Ascending aorta (tissue), 2 donors: ENCODE measurements around the gene CYS1. TPM values are rescaled to one million over a fixed set of nuclear protein-coding genes. Genes with fewer than 3 reads are reported as not detected.

Experiments used
- DNase-seq, 2 donors: peaks; one replicate each; pipeline ENCODE4 v3.0.0-alpha.2; 2019; ENCODE audit warnings: low spot score in 2 of 2
- H3K27ac ChIP-seq, 2 donors: fragments of 200-600 bp; sonication (generic); one replicate each; pipeline ENCODE4 v1.5.1; 2016 to 2017; ENCODE audit warnings: mild to moderate bottlenecking in 1 of 2
- H3K27me3 ChIP-seq: fragments of 200-600 bp; sonication (generic); one replicate; pipeline ENCODE4 v1.5.1; 2017
- H3K36me3 ChIP-seq, 2 donors: fragments of 200-600 bp; sonication (generic); one replicate each; pipeline ENCODE4 v1.5.1; 2016
- H3K4me1 ChIP-seq, 2 donors: fragments of 200-600 bp; sonication (generic); one replicate each; pipeline ENCODE4 v1.5.1; 2016 to 2017; ENCODE audit warnings: mild to moderate bottlenecking in 1 of 2
- H3K4me3 ChIP-seq, 2 donors: fragments of 200-600 bp; sonication (generic); one replicate each; pipeline ENCODE4 v1.5.1; 2016 to 2017; ENCODE audit warnings: mild to moderate bottlenecking in 1 of 2
- H3K9me3 ChIP-seq, 2 donors: fragments of 200-600 bp; sonication (generic); one replicate each; pipeline ENCODE4 v1.5.1; 2016
- intact Hi-C: fragments of 100-400 bp; cut with DNase I; formaldehyde crosslinking; loops from one replicate; pipeline ENCODE4 v1.15.1; 2023
- total RNA-seq: library from RNA; depleted of rRNA; stranded (reverse); fragments of >200 nt; gene quantifications from one replicate; pipeline ENCODE4 v1.1.0, GENCODE V29; 2016
- TF ChIP-seq, protein P1 (sequence below), 3 experiments: fragments of 200-600 bp in 2 of 3; fragments of 450-650 bp in 1 of 3; sonication (generic) in 2 of 3; IDR thresholded peaks; one replicate each; pipeline ENCODE4 v1.5.1; 2016 to 2019; ENCODE audit warnings: antibody characterized with exemption in 3 of 3, mild to moderate bottlenecking in 1 of 3, moderate library complexity in 1 of 3

The CYS1 gene
- total RNA-seq, 1 donor from 2014 or later = 13.8 TPM

DNA sequence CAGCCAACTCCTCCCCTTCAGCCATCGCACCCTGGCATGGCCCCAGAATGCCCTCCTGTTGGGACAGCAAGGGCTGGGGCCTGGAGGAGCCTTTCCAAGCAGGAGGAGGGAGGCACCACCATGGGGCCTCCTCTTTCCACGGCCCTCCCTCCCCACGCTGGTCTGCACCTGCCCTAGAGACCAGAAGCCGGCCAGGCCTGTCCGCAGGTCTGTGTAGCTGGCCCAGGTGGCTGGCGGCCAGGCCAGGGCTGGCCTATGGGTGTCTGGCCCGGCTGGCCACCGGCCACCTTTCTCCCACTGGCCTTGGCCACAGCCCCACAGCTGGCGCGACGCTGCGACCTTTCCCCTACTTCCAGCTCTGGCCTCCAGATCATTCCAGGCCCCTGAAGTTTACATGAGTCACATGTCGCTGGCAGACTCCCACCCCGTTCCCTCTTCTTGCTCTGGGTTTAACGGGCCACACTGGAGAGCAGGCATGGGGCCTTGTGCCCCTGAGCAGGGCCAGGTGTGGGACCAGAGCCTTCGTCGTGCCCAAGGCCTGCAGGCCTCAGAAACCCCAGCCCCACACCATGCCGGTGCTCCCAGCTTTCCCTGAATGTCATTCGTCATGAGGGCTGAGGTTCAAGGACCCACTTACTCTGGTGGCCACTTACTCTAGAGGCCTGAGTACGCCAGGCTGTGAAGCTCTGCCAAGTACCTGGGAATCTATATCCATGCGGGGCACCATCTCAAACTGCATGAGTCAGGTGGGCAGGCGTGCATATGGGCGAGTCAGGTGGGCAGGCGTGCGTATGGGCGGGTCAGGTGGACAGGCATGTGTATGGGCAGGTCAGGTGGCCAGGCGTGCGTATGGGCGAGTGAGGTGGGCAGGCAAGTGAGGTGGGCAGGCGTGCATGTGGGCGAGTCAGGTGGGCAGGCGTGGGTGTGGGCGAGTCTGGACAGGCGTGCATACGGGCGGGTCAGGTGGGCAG, 70.1 kb downstream of the CYS1 start:
- intact Hi-C loops = loop anchor here (1.0 kb wide), 1 partner anchor 25 kb away; no protein-coding TSS in a partner anchor
- TF ChIP-seq, protein P1, sequence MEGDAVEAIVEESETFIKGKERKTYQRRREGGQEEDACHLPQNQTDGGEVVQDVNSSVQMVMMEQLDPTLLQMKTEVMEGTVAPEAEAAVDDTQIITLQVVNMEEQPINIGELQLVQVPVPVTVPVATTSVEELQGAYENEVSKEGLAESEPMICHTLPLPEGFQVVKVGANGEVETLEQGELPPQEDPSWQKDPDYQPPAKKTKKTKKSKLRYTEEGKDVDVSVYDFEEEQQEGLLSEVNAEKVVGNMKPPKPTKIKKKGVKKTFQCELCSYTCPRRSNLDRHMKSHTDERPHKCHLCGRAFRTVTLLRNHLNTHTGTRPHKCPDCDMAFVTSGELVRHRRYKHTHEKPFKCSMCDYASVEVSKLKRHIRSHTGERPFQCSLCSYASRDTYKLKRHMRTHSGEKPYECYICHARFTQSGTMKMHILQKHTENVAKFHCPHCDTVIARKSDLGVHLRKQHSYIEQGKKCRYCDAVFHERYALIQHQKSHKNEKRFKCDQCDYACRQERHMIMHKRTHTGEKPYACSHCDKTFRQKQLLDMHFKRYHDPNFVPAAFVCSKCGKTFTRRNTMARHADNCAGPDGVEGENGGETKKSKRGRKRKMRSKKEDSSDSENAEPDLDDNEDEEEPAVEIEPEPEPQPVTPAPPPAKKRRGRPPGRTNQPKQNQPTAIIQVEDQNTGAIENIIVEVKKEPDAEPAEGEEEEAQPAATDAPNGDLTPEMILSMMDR (IDR thresholded peaks at IDR 0.05) = no peak
- Histone ChIP-seq H3K9me3 (no peaks in the 10 kb centered on the region), H3K36me3 (no peaks in the 10 kb centered on the region), H3K27ac (peak overlapping the region; percentile 55 to 76), H3K4me1 (peaks cover 13 to 44% of the 10 kb centered on the region in 2 donors), H3K27me3 (no peaks in the 10 kb centered on the region), H3K4me3 (no peak overlapping the region)
- DNase-seq = peak; percentile 26 to 93

DNA sequence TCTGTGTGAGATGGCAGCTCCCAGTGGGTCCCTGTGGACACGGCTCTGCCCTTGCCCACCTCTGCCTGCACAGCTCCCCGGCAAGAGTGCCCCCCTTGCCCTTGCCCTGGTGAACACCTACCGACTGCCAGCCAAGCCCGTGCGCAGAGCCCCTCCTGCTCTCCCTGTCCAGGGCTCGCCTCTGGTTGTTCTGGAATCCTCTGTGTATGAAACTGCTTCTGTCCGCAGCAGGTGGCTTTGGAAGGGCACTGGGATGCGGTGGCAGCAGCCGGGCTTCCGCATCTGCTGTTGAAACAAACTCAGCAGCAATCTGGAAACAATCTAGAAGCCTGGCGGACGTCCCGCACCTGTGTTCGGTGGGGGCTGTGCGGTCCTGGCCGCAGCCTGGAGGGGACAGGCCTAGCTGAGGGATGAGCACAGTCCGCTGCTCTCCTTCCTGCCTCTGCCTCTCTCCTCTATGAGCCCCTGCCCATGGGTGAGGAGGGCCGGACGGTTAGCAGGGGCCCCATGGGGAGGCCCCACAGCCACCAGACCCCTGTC, 70.9 kb downstream of the CYS1 start:
- intact Hi-C loops = no loop called here
- no peak overlapping the region for H3K4me3 ChIP-seq
- H3K9me3 ChIP-seq = no peaks in the 10 kb centered on the region
- H3K4me1 ChIP-seq = peaks cover 13 to 44% of the 10 kb centered on the region in 2 donors
- peak overlapping the region; percentile 44 to 76 for H3K27ac ChIP-seq
- no peak for DNase-seq
- H3K36me3 ChIP-seq = no peaks in the 10 kb centered on the region
- TF ChIP-seq, protein P1 (IDR thresholded peaks at IDR 0.05) = no peak
- no peaks in the 10 kb centered on the region for H3K27me3 ChIP-seq

DNA sequence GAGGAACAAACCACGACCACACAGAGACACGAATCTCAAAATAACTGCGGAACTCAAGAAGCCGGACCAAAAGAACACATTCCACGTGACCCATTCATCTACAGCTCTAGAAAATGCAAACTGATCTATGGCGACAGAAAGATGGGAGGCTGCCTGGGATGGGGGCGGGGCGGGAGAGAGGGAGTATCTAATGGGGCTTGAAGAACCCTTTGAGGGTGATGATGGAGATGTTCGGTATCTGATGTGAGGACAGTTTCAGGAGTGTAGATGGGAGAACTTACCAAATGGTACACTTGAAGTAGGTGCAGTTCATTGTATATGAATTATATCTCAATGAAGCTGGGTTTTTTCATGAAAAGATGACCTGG, 71.4 kb downstream of the CYS1 start:
- no peaks in the 10 kb centered on the region for H3K36me3 ChIP-seq
- H3K27ac ChIP-seq = peak overlapping the region in 1 of 2 donors; percentile 76
- H3K4me3 ChIP-seq = no peak overlapping the region
- peaks cover 13 to 44% of the 10 kb centered on the region in 2 donors for H3K4me1 ChIP-seq
- intact Hi-C loops = no loop called here
- no peaks in the 10 kb centered on the region for H3K27me3 ChIP-seq
- no peak for DNase-seq
- TF ChIP-seq, protein P1 (IDR thresholded peaks at IDR 0.05) = no peak
- no peaks in the 10 kb centered on the region for H3K9me3 ChIP-seq

DNA sequence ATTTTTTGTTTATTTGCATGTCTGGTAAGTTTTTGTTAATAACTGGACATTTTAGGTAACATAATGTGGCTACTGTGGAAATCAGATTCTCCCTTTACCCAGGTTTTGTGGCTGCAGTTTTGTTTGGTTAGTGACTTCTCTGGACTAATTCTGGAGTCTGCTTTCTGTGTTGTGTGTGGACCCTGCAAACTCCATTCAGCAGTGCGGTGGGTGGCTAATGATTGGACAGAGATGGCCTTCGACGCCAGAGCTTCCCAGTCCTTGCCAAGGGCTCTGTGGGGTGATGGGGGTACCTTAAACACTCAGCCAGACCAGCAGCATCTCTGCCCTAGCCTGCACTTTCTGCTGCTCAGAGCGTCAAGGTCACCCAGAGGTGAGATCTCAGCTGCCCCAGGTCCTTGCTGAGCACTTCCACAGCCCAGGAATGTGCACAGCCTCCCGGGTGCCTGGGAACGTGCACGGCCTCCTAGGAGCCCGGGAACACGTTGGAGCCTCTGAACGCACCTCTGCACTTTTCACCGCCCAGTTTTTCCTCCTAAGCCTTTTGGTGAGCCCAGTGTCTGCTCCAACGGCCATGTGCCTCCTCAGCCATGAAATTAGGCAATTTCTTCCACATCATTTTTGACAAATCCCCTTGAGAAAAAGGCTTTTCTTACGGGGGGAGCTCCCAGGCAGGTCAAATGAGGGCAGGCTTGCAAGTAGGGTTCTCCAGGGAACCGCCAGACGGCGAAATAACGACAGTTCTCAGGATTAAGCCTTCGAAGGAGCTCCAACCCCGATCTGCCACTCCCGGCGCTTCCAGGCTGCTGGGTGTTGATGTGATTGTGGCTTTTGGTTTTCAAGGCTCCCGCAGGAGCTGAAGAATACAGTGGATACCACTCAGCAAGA, 72.0 kb downstream of the CYS1 start:
- no peaks in the 10 kb centered on the region for H3K9me3 ChIP-seq
- peaks cover 13 to 44% of the 10 kb centered on the region in 2 donors for H3K4me1 ChIP-seq
- H3K27ac ChIP-seq = peak overlapping the region in 1 of 2 donors; percentile 76
- TF ChIP-seq, protein P1 (IDR thresholded peaks at IDR 0.05) = no peak
- H3K4me3 ChIP-seq = no peak overlapping the region
- no peak for DNase-seq
- H3K27me3 ChIP-seq = no peaks in the 10 kb centered on the region
- intact Hi-C loops = loop anchor here (2.0 kb wide), 2 partner anchors 23 to 29 kb away; no protein-coding TSS in a partner anchor
- H3K36me3 ChIP-seq = no peaks in the 10 kb centered on the region

DNA sequence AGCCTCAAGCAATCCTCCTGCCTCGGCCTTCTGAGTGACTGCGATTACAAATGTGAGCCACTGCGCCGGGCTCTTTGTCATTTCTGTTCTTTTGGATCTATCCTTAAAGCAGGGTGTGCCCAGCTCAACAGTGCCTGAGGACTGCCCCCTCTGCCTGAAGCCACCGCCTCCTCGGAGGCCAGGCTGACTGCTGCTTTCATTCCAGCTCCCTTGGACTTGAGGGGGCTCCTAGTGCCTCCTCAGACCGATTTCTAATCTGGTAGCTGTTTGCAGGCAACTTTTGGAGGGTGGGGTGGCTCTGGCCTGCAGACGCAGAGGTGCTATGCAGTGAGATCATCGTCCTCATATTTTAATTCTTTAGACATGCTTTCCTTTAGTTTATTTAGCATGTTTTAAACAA, 72.8 kb downstream of the CYS1 start:
- H3K27me3 ChIP-seq = no peaks in the 10 kb centered on the region
- H3K9me3 ChIP-seq = no peaks in the 10 kb centered on the region
- no peak for DNase-seq
- peak overlapping the region; percentile 54 to 76 for H3K27ac ChIP-seq
- TF ChIP-seq, protein P1 (IDR thresholded peaks at IDR 0.05) = no peak
- H3K4me1 ChIP-seq = peaks cover 13 to 44% of the 10 kb centered on the region in 2 donors
- H3K36me3 ChIP-seq = no peaks in the 10 kb centered on the region
- no peak overlapping the region for H3K4me3 ChIP-seq
- intact Hi-C loops = loop anchor here (2.0 kb wide), 2 partner anchors 23 to 29 kb away; no protein-coding TSS in a partner anchor
